GM23248 (cell line): ENCODE measurements around the gene NTHL1. TPM values are rescaled to one million over a fixed set of nuclear protein-coding genes. Genes with fewer than 3 reads are reported as not detected.

ENCODE experiments used
- DNase-seq: peaks from one replicate; pipeline ENCODE4 v3.0.0-alpha.2; 2015
- H2AFZ ChIP-seq: fragments of 200-600 bp; sonication (generic); 2 replicates; pipeline ENCODE4 v1.6.1; 2016; ENCODE audit warnings: antibody characterized with exemption
- H3F3A ChIP-seq: fragments of 200-600 bp; sonication (generic); 2 replicates; pipeline ENCODE4 v1.6.1; 2016; ENCODE audit warnings: mild to moderate bottlenecking, antibody characterized with exemption, mixed run types; ENCODE audit not compliant: insufficient read depth
- H3K27ac ChIP-seq: fragments of 200-600 bp; sonication (generic); 2 replicates; pipeline ENCODE4 v1.5.1; 2016; ENCODE audit warnings: mild to moderate bottlenecking
- H3K27me3 ChIP-seq: fragments of 200-600 bp; sonication (generic); replicated peaks from 2 replicates; pipeline ENCODE4 v1.6.1; 2016; ENCODE audit warnings: mild to moderate bottlenecking; ENCODE audit not compliant: insufficient read depth
- H3K36me3 ChIP-seq: fragments of 200-600 bp; sonication (generic); 2 replicates; pipeline ENCODE4 v1.6.1; 2016; ENCODE audit warnings: low read depth, mild to moderate bottlenecking
- H3K4me1 ChIP-seq: fragments of 200-600 bp; sonication (generic); 2 replicates; pipeline ENCODE4 v1.6.1; 2016; ENCODE audit warnings: mild to moderate bottlenecking; ENCODE audit not compliant: insufficient read depth
- H3K4me2 ChIP-seq: fragments of 200-600 bp; sonication (generic); one replicate; pipeline ENCODE4 v1.6.1; 2016; ENCODE audit warnings: mild to moderate bottlenecking; ENCODE audit not compliant: unreplicated experiment
- H3K4me3 ChIP-seq: fragments of 200-600 bp; sonication (generic); 2 replicates; pipeline ENCODE4 v1.5.1; 2016; ENCODE audit warnings: mild to moderate bottlenecking
- H3K79me2 ChIP-seq: fragments of 200-600 bp; sonication (generic); 2 replicates; pipeline ENCODE4 v1.6.1; 2016; ENCODE audit warnings: mild to moderate bottlenecking; ENCODE audit not compliant: insufficient read depth
- H3K9ac ChIP-seq: fragments of 200-600 bp; sonication (generic); 2 replicates; pipeline ENCODE4 v1.6.1; 2016; ENCODE audit warnings: mild to moderate bottlenecking
- H3K9me2 ChIP-seq: fragments of 200-600 bp; sonication (generic); 2 replicates; pipeline ENCODE4 v1.6.1; 2016; ENCODE audit warnings: mixed run types, mild to moderate bottlenecking, moderate library complexity; ENCODE audit not compliant: insufficient read depth
- H3K9me3 ChIP-seq: fragments of 200-600 bp; sonication (generic); one replicate; pipeline ENCODE4 v1.6.1; 2017; ENCODE audit warnings: low read depth
- H4K20me1 ChIP-seq: fragments of 200-600 bp; sonication (generic); 2 replicates; pipeline ENCODE4 v1.6.0; 2016; ENCODE audit not compliant: insufficient read depth
- EZH2 ChIP-seq: fragments of 200-600 bp; sonication (generic); IDR thresholded peaks from 2 replicates; pipeline ENCODE4 v1.6.1; 2018; ENCODE audit warnings: antibody characterized with exemption, mild to moderate bottlenecking; ENCODE audit not compliant: insufficient read depth, poor library complexity, severe bottlenecking
- EZH2phosphoT487 ChIP-seq: fragments of 200-600 bp; sonication (generic); IDR thresholded peaks from 2 replicates; pipeline ENCODE4 v1.6.1; 2018; ENCODE audit warnings: antibody characterized with exemption, moderate library complexity, mild to moderate bottlenecking, low read depth; ENCODE audit not compliant: insufficient read depth
- WGBS, 2 experiments: methylation state at CpG; one replicate each; pipeline ENCODE4 v1.1.6; 2015 to 2017; ENCODE audit warnings: low lambda C conversion rate in 2 of 2, low coverage in 1 of 2; ENCODE audit errors: missing lambda C conversion rate in 2 of 2; 5-methylcytosine and 5-hydroxymethylcytosine counted together
- in situ Hi-C: fragments of 300-500 bp; cut with MboI; formaldehyde crosslinking; loops from 2 replicates; pipeline ENCODE4 v1.15.0; 2020
- polyA plus RNA-seq: library from polyadenylated mRNA; unstranded; fragments of >200 nt; fragmentation: Nextera tagmentation; extraction: Ambion mirVana; gene quantifications from 2 replicates; pipeline ENCODE4 v1.2.1, GENCODE V29; 2016
- total RNA-seq: library from RNA; depleted of rRNA; stranded (reverse); fragments of >200 nt; shearing (Covaris generic); gene quantifications from 2 replicates; pipeline ENCODE4 v1.2.3, GENCODE V29; 2014

NTHL1 gene
- total and polyA plus RNA-seq, 2 experiments from 2014 or later = 20.3 to 22.8 TPM

GRCh38 chr16:2093793-2094192 lies 46.2 kb upstream of the NTHL1 start:
- DNase-seq = no peak
- Histone ChIP-seq H3K4me1 (no peaks in the 10 kb centered on the region), H3K27me3 (no peaks in the 10 kb centered on the region), H3F3A (peaks cover 17% of the 10 kb centered on the region; the same call in 1 of the 2 replicates), H3K9me2 (no peaks in the 10 kb centered on the region), H3K27ac (no peak overlapping the region), H3K4me2 (no peak overlapping the region), H3K79me2 (peaks cover 20% of the 10 kb centered on the region; the same call in 1 of the 2 replicates), H3K36me3 (peaks cover 50% of the 10 kb centered on the region; the same call in 1 of the 2 replicates), H3K9me3 (no peaks in the 10 kb centered on the region), H3K4me3 (no peak overlapping the region), H2AFZ (no peak overlapping the region), H3K9ac (no peak overlapping the region), H4K20me1 (no peaks in the 10 kb centered on the region)
- no peak for TF ChIP-seq EZH2
- TF ChIP-seq EZH2phosphoT487 = no peak
- 83 to 85% methylated on average over 14 to 15 of the region's 15 CpGs for WGBS, 2 experiments
- in situ Hi-C loops = no loop called here

GRCh38 chr16:2092866-2093265 lies 45.2 kb upstream of the NTHL1 start:
- DNase-seq = no peak
- peaks cover 50% of the 10 kb centered on the region; the same call in 1 of the 2 replicates for H3K36me3 ChIP-seq
- in situ Hi-C loops = no loop called here

GRCh38 chr16:2092256-2092620 lies 44.6 kb upstream of the NTHL1 start:
- peaks cover 20% of the 10 kb centered on the region; the same call in 1 of the 2 replicates for H3K79me2 ChIP-seq

More at GRCh38 chr16:2092866-2093265, 45.2 kb upstream of the NTHL1 start:
- H3K4me1 ChIP-seq = no peaks in the 10 kb centered on the region
- WGBS, 2 experiments = 94% methylated on average over 13 of the region's 13 CpGs
- no peak overlapping the region for H2AFZ ChIP-seq
- no peaks in the 10 kb centered on the region for H4K20me1 ChIP-seq
- H3F3A ChIP-seq = peaks cover 22% of the 10 kb centered on the region; the same call in 1 of the 2 replicates
- H3K27ac ChIP-seq = no peak overlapping the region
- TF ChIP-seq EZH2phosphoT487 (no peak), EZH2 (no peak)
- H3K9me2 ChIP-seq = no peaks in the 10 kb centered on the region
- H3K79me2 ChIP-seq = peaks cover 20% of the 10 kb centered on the region; the same call in 1 of the 2 replicates
- no peak overlapping the region for H3K4me3 ChIP-seq
- H3K9ac ChIP-seq = no peak overlapping the region
- H3K9me3 ChIP-seq = no peaks in the 10 kb centered on the region
- no peak overlapping the region for H3K4me2 ChIP-seq
- H3K27me3 ChIP-seq = no peaks in the 10 kb centered on the region

GRCh38 chr16:2091547-2092255 lies 44.1 kb upstream of the NTHL1 start:
- TF ChIP-seq EZH2 = no peak
- no peak for TF ChIP-seq EZH2phosphoT487
- peaks cover 48% of the 10 kb centered on the region; the same call in 1 of the 2 replicates for H3K36me3 ChIP-seq
- no peaks in the 10 kb centered on the region for H4K20me1 ChIP-seq
- DNase-seq = no peak
- WGBS, 2 experiments = 95 to 96% methylated on average over 42 to 46 of the region's 49 CpGs
- no peaks in the 10 kb centered on the region for H3K9me3 ChIP-seq
- H3K79me2 ChIP-seq = peaks cover 19% of the 10 kb centered on the region; the same call in 1 of the 2 replicates
- no peaks in the 10 kb centered on the region for H3K4me1 ChIP-seq
- no peaks in the 10 kb centered on the region for H3K9me2 ChIP-seq
- H3K4me2 ChIP-seq = no peak overlapping the region
- peaks cover 22% of the 10 kb centered on the region; the same call in 1 of the 2 replicates for H3F3A ChIP-seq
- H3K4me3 ChIP-seq = no peak overlapping the region
- H2AFZ ChIP-seq = no peak overlapping the region
- no peaks in the 10 kb centered on the region for H3K27me3 ChIP-seq
- H3K27ac ChIP-seq = no peak overlapping the region
- in situ Hi-C loops = no loop called here
- H3K9ac ChIP-seq = no peak overlapping the region

More at GRCh38 chr16:2092256-2092620, 44.6 kb upstream of the NTHL1 start:
- Histone ChIP-seq H3K4me2 (no peak overlapping the region), H3K27me3 (no peaks in the 10 kb centered on the region), H3K9ac (no peak overlapping the region), H4K20me1 (no peaks in the 10 kb centered on the region), H3K9me3 (no peaks in the 10 kb centered on the region), H3F3A (peaks cover 22% of the 10 kb centered on the region; the same call in 1 of the 2 replicates), H3K4me3 (no peak overlapping the region), H3K27ac (no peak overlapping the region), H3K36me3 (peaks cover 50% of the 10 kb centered on the region; the same call in 1 of the 2 replicates), H3K9me2 (no peaks in the 10 kb centered on the region), H2AFZ (no peak overlapping the region), H3K4me1 (no peaks in the 10 kb centered on the region)
- 95 to 97% methylated on average over 12 to 16 of the region's 16 CpGs for WGBS, 2 experiments
- in situ Hi-C loops = no loop called here
- TF ChIP-seq EZH2 (no peak), EZH2phosphoT487 (no peak)
- no peak for DNase-seq
